Testis (tissue), 3 donors: ENCODE data around the gene HJURP. TPM values are rescaled to one million over a fixed set of nuclear protein-coding genes. Genes with fewer than 3 reads are reported as not detected.

Experiments
- DNase-seq: peaks from one replicate; pipeline ENCODE4 v3.0.0-alpha.2; 2019
- H3K27ac ChIP-seq, 2 donors: fragments of 200-600 bp; sonication (generic); one replicate each; pipeline ENCODE4 v1.5.1; 2019
- H3K27me3 ChIP-seq: fragments of 200-600 bp; sonication (generic); one replicate; pipeline ENCODE4 v1.5.1; 2019
- H3K36me3 ChIP-seq: fragments of 200-600 bp; sonication (generic); one replicate; pipeline ENCODE4 v1.5.1; 2017; ENCODE audit warnings: low read depth; ENCODE audit errors: missing control alignments
- H3K4me1 ChIP-seq: fragments of 200-600 bp; sonication (generic); one replicate; pipeline ENCODE4 v1.5.1; 2019
- H3K4me3 ChIP-seq, 2 donors: fragments of 200-600 bp; sonication (generic); one replicate each; pipeline ENCODE4 v1.5.1; 2017 to 2019
- H3K9me3 ChIP-seq: fragments of 200-600 bp; sonication (generic); one replicate; pipeline ENCODE4 v1.5.1; 2017
- CTCF ChIP-seq, 3 experiments: fragments of 450-650 bp in 2 of 3; fragments of 200-600 bp in 1 of 3; sonication (generic) in 1 of 3; IDR thresholded peaks; one replicate each; pipeline ENCODE4 v1.5.1; 2016 to 2019; ENCODE audit warnings: antibody characterized with exemption in 3 of 3, mild to moderate bottlenecking in 2 of 3, moderate library complexity in 1 of 3
- POLR2A ChIP-seq: fragments of 450-650 bp; IDR thresholded peaks from one replicate; pipeline ENCODE4 v1.6.1; 2017; ENCODE audit warnings: antibody characterized with exemption, mild to moderate bottlenecking, moderate library complexity
- WGBS, 2 donors: methylation state at CpG; one replicate each; pipeline ENCODE4 v1.1.5; 2018; 5-methylcytosine and 5-hydroxymethylcytosine counted together
- intact Hi-C: fragments of 100-400 bp; cut with DNase I; formaldehyde crosslinking; loops from one replicate; pipeline ENCODE4 v1.15.1; 2023; ENCODE audit warnings: low total_unique reads
- polyA plus RNA-seq: library from polyadenylated mRNA; stranded (reverse); fragments of 350-450 nt; fragmentation: Illumina TruSeq; extraction: RNeasy Lipid Tissue Mini Kit (QIAGEN cat#74804); gene quantifications from one replicate; pipeline ENCODE4 v1.2.3, GENCODE V29; 2014; ENCODE audit warnings: low read depth, low replicate concordance; ENCODE audit not compliant: insufficient read depth
- total RNA-seq, 2 donors: library from RNA; depleted of rRNA; stranded (reverse); fragments of >200 nt; gene quantifications; one replicate each; pipeline ENCODE4 v1.2.3, GENCODE V29; 2016

Gene HJURP
- total and polyA plus RNA-seq, 3 donors from 2014 or later = 10.2 to 30.2 (median 13.9) TPM

DNA sequence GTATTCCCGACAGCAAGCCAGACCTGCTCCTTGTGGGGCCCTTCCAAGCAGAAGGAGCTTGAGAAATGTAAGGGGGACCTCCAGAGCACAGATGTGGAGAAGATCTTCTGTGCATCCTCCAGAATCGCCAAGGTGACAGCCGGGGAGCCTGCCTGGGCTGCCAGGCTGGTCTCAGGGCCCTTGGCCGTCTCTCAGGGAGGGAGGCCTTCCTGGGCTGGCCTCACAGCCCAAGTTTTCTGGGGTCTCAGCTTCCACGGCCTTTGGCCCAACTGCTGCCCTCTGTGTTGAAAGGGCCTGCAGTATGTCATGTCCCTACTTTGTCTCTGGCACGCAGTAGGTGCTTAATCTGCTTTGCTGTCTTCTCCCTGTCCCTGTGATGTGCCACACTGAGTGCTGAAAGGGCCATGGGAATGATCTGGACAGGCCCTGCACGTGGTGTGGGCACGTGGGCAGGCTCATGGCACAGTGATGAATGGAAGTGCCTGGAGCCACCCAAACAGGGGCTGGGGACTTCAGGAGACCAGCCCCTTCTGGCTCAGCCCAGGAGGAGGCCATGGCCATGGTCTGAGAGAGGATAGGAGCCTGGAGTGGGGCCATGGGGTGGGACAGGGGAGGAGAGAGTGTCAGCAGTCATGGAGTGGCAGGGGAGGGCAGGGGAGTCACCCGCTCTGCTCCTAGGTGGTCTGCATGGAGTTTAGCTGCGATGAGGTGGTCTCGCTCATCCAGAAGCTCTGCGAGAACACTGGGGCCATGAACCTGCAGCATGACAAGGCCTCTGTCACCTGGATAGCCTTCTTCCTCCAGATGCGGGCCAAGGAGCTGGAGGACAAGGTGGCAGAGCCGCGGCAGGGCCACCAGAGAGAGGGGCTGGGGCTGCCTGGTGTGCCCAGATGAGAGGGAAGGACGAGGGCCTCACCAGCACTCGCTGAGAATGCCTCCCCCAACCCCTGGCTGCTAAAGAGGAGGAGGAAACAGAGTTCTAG lies 35.4 kb downstream of the HJURP start:
- 78 to 79% methylated on average over 9 to 17 of the region's 17 CpGs for WGBS, 2 donors
- Histone ChIP-seq H3K4me1 (no peaks in the 10 kb centered on the region), H3K9me3 (no peaks in the 10 kb centered on the region), H3K4me3 (no peak overlapping the region), H3K27me3 (no peaks in the 10 kb centered on the region), H3K36me3 (no peaks in the 10 kb centered on the region), H3K27ac (no peak overlapping the region)
- no peak for DNase-seq
- TF ChIP-seq CTCF (IDR thresholded peaks at IDR 0.05) (no peak), POLR2A (no peak)
- intact Hi-C loops = no loop called here

GRCh38 chr2:233817995-233818638 lies 36.2 kb downstream of the HJURP start:
- TF ChIP-seq CTCF (IDR thresholded peaks at IDR 0.05) = no peak
- TF ChIP-seq POLR2A = no peak
- H3K9me3 ChIP-seq = no peaks in the 10 kb centered on the region
- no peaks in the 10 kb centered on the region for H3K4me1 ChIP-seq
- H3K27me3 ChIP-seq = no peaks in the 10 kb centered on the region
- no peaks in the 10 kb centered on the region for H3K36me3 ChIP-seq
- no peak for DNase-seq
- no peak overlapping the region for H3K27ac ChIP-seq
- intact Hi-C loops = no loop called here
- H3K4me3 ChIP-seq = no peak overlapping the region
- 91 to 97% methylated on average over 10 to 11 of the region's 11 CpGs for WGBS, 2 donors

DNA sequence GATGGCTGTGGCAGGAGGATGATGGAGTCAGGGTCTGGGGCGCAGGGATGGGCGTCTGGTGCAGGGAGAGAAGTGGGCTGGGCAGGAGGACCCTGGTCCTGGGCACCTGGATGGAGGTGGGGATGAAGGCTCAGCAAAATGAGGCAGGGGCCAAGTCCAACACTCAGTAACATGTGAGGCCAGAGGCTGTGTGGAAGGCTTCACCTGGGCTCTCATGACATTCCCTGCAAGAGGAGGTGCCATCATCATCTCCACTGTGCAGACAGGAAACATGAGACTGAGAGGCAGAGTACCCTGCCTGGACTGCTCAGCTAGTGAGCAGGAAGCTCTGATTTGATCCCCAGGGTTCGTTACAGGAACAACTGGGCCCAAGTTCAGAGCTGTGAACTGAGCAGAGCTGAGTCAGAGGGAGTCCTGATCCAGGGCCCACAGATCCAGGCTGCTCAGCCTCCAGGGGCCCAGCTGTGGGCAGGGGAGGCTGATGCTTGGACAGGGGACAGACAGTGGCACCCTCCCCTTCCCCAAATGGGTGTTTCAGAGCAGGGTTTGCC lies 36.9 kb downstream of the HJURP start:
- no peaks in the 10 kb centered on the region for H3K9me3 ChIP-seq
- no peaks in the 10 kb centered on the region for H3K36me3 ChIP-seq
- no peak overlapping the region for H3K27ac ChIP-seq
- no peak for DNase-seq
- no peak for TF ChIP-seq POLR2A
- TF ChIP-seq CTCF (IDR thresholded peaks at IDR 0.05) = no peak
- no peak overlapping the region for H3K4me3 ChIP-seq
- intact Hi-C loops = no loop called here
- H3K27me3 ChIP-seq = no peaks in the 10 kb centered on the region
- H3K4me1 ChIP-seq = no peaks in the 10 kb centered on the region
- WGBS, 2 donors = 83 to 100% methylated on average over 2 to 3 of the region's 3 CpGs

DNA sequence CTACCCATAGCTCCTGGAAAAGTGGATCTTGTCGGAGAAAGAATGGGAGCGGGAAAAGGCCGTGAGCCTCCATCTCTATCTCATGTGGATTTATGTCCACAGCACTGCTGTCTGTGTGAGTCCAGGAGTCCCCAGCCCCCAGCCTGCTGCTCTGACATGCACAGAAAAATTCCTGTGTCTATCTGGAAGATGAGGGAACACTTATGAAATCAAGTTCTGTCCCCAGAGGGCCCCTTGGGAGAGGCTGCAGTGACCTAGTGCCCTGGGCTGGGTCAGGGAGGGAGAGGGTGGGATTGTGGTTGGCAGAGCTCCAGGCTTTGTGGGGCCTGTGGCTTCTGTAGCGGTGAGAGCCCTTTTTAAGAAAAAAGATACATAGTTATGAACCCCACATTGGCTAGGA lies 37.6 kb downstream of the HJURP start:
- H3K27ac ChIP-seq = no peak overlapping the region
- DNase-seq = no peak
- 71 to 77% methylated on average over 4 of the region's 4 CpGs for WGBS, 2 donors
- TF ChIP-seq POLR2A = no peak
- TF ChIP-seq CTCF (IDR thresholded peaks at IDR 0.05) = no peak
- no peaks in the 10 kb centered on the region for H3K36me3 ChIP-seq
- no peaks in the 10 kb centered on the region for H3K4me1 ChIP-seq
- no peaks in the 10 kb centered on the region for H3K9me3 ChIP-seq
- intact Hi-C loops = no loop called here
- H3K4me3 ChIP-seq = no peak overlapping the region
- H3K27me3 ChIP-seq = no peaks in the 10 kb centered on the region
